ENCODE results near the gene MEP1A.
"Not testable (repeated sequence)": the region's sequence is repeated elsewhere in the genome, so short reads cannot be mapped to it uniquely, and the experiment has no call there.

Gene MEP1A

GRCh38 chr6:46848684-46849360, 55.6 kb downstream of the MEP1A start:
- peak; percentile 85 for TF ChIP-seq CTCF (IDR thresholded peaks at IDR 0.05)
- no peaks in the 10 kb centered on the region for H3K36me3 ChIP-seq
- H3K27me3 ChIP-seq = peaks cover 9% of the 10 kb centered on the region
- H3K9me3 ChIP-seq = no peaks in the 10 kb centered on the region
- H3K27ac ChIP-seq = no peak overlapping the region
- H3K4me3 ChIP-seq (ENCODE audit: low read depth in 1 of 2, low read length in 1 of 2) = no peak overlapping the region
- peaks cover 8 to 21% of the 10 kb centered on the region in 2 experiments for H3K4me1 ChIP-seq (ENCODE audit: control insufficient read depth in 1 of 2, insufficient read depth in 1 of 2, low read depth in 1 of 2, low read length in 1 of 2)

GRCh38 chr6:46849361-46849690, 56.1 kb downstream of the MEP1A start:
- peaks cover 9% of the 10 kb centered on the region for H3K27me3 ChIP-seq
- H3K4me3 ChIP-seq (ENCODE audit: low read depth in 1 of 2, low read length in 1 of 2) = no peak overlapping the region
- no peaks in the 10 kb centered on the region for H3K36me3 ChIP-seq
- H3K27ac ChIP-seq = no peak overlapping the region
- peaks cover 8 to 21% of the 10 kb centered on the region in 2 experiments for H3K4me1 ChIP-seq (ENCODE audit: control insufficient read depth in 1 of 2, insufficient read depth in 1 of 2, low read depth in 1 of 2, low read length in 1 of 2)
- no peak for TF ChIP-seq CTCF (IDR thresholded peaks at IDR 0.05)
- H3K9me3 ChIP-seq = no peaks in the 10 kb centered on the region

- Histone ChIP-seq H3K4me3 (ENCODE audit: low read depth in 1 of 2, low read length in 1 of 2) (no peak overlapping the region), H3K27ac (no peak overlapping the region), H3K4me1 (ENCODE audit: control insufficient read depth in 1 of 2, insufficient read depth in 1 of 2, low read depth in 1 of 2, low read length in 1 of 2) (peaks cover 8 to 21% of the 10 kb centered on the region in 2 experiments), H3K36me3 (no peaks in the 10 kb centered on the region), H3K9me3 (no peaks in the 10 kb centered on the region), H3K27me3 (peaks cover 9% of the 10 kb centered on the region)
- TF ChIP-seq CTCF (IDR thresholded peaks at IDR 0.05) = no peak
Observed at GRCh38 chr6:46850792-46851191, 57.6 kb downstream of the MEP1A start.

GRCh38 chr6:46851576-46851975, 58.4 kb downstream of the MEP1A start:
- not testable (repeated sequence) for H3K27ac ChIP-seq; H3K27me3 ChIP-seq; H3K9me3 ChIP-seq; H3K4me3 ChIP-seq (ENCODE audit: low read depth in 1 of 2, low read length in 1 of 2); H3K36me3 ChIP-seq
- peaks cover 8 to 21% of the 10 kb centered on the region in 2 experiments for H3K4me1 ChIP-seq (ENCODE audit: control insufficient read depth in 1 of 2, insufficient read depth in 1 of 2, low read depth in 1 of 2, low read length in 1 of 2)

GRCh38 chr6:46855966-46856365, 62.8 kb downstream of the MEP1A start:
- H3K4me1 ChIP-seq (ENCODE audit: control insufficient read depth in 1 of 2, insufficient read depth in 1 of 2, low read depth in 1 of 2, low read length in 1 of 2); H3K27me3 ChIP-seq; H3K9me3 ChIP-seq; H3K36me3 ChIP-seq; H3K27ac ChIP-seq; H3K4me3 ChIP-seq (ENCODE audit: low read depth in 1 of 2, low read length in 1 of 2): not testable (repeated sequence)

GRCh38 chr6:46862381-46862780, 69.2 kb downstream of the MEP1A start:
- no peaks in the 10 kb centered on the region for H3K27me3 ChIP-seq
- TF ChIP-seq CTCF (IDR thresholded peaks at IDR 0.05) = no peak

GRCh38 chr6:46863791-46864190, 70.6 kb downstream of the MEP1A start:
- H3K4me3 ChIP-seq (ENCODE audit: low read depth in 1 of 2, low read length in 1 of 2) = no peak overlapping the region
- no peaks in the 10 kb centered on the region for H3K36me3 ChIP-seq
- H3K4me1 ChIP-seq (ENCODE audit: control insufficient read depth in 1 of 2, insufficient read depth in 1 of 2, low read depth in 1 of 2, low read length in 1 of 2) = no peaks in the 10 kb centered on the region
- no peaks in the 10 kb centered on the region for H3K9me3 ChIP-seq
- no peaks in the 10 kb centered on the region for H3K27me3 ChIP-seq
- no peak for TF ChIP-seq CTCF (IDR thresholded peaks at IDR 0.05)
- no peak overlapping the region for H3K27ac ChIP-seq

More at GRCh38 chr6:46862381-46862780, 69.2 kb downstream of the MEP1A start:
- Histone ChIP-seq H3K4me3 (ENCODE audit: low read depth in 1 of 2, low read length in 1 of 2) (no peak overlapping the region), H3K9me3 (no peaks in the 10 kb centered on the region), H3K36me3 (no peaks in the 10 kb centered on the region), H3K4me1 (ENCODE audit: control insufficient read depth in 1 of 2, insufficient read depth in 1 of 2, low read depth in 1 of 2, low read length in 1 of 2) (no peaks in the 10 kb centered on the region), H3K27ac (no peak overlapping the region)
